Activated CD4-positive, alpha-beta T cell treated with anti-CD3 and anti-CD28 coated beads, Interleukin-2, Interleukin-4, amounts not matched to agents 100 ng/mL and 50 ng/mL, durations not matched to agents 16 hours and 8 hours (primary cell): ENCODE results near the gene WNK2.

ENCODE experiments used
- DNase-seq: peaks from one replicate; pipeline ENCODE4 v3.0.0-alpha.2; 2020; ENCODE audit warnings: low spot score

Gene WNK2

GRCh38 chr9:93218671-93219420 is 34.9 kb downstream of the WNK2 start:
- no peak for DNase-seq

- DNase-seq, result no peak
Observed at GRCh38 chr9:93219692-93220091, 35.8 kb downstream of the WNK2 start.

GRCh38 chr9:93220627-93221026 is 36.7 kb downstream of the WNK2 start:
- DNase-seq, result no peak

- no peak for DNase-seq
Observed at GRCh38 chr9:93221044-93221443, 37.1 kb downstream of the WNK2 start.

- DNase-seq, result no peak
Observed at GRCh38 chr9:93222890-93223259, 38.9 kb downstream of the WNK2 start.

GRCh38 chr9:93223260-93224180 is 39.6 kb downstream of the WNK2 start:
- DNase-seq, result no peak

- DNase-seq, result no peak
Observed at GRCh38 chr9:93224591-93224990, 40.7 kb downstream of the WNK2 start.

- no peak for DNase-seq
Observed at GRCh38 chr9:93225417-93225816, 41.5 kb downstream of the WNK2 start.

- no peak for DNase-seq
Observed at GRCh38 chr9:93225892-93226291, 42.0 kb downstream of the WNK2 start.

- DNase-seq, result no peak
Observed at GRCh38 chr9:93226819-93227218, 42.9 kb downstream of the WNK2 start.

GRCh38 chr9:93228030-93228429 is 44.1 kb downstream of the WNK2 start:
- DNase-seq, result no peak

- no peak for DNase-seq
Observed at GRCh38 chr9:93228453-93228852, 44.5 kb downstream of the WNK2 start.

- no peak for DNase-seq
Observed at GRCh38 chr9:93229636-93230035, 45.7 kb downstream of the WNK2 start.

- DNase-seq, result no peak
Observed at GRCh38 chr9:93230185-93230584, 46.2 kb downstream of the WNK2 start.

- DNase-seq, result no peak
Observed at GRCh38 chr9:93230601-93231000, 46.7 kb downstream of the WNK2 start.

GRCh38 chr9:93231121-93231694 is 47.3 kb downstream of the WNK2 start:
- DNase-seq, result no peak

GRCh38 chr9:93231716-93232115 is 47.8 kb downstream of the WNK2 start:
- no peak for DNase-seq

- no peak for DNase-seq
Observed at GRCh38 chr9:93232388-93232960, 48.5 kb downstream of the WNK2 start.

GRCh38 chr9:93233033-93233432 is 49.1 kb downstream of the WNK2 start:
- DNase-seq, result no peak

GRCh38 chr9:93234600-93234999 is 50.7 kb downstream of the WNK2 start:
- DNase-seq, result no peak

GRCh38 chr9:93235300-93235960 is 51.5 kb downstream of the WNK2 start:
- no peak for DNase-seq
